ENCODE results near the gene CXCR5. TPM values are rescaled to one million over a fixed set of nuclear protein-coding genes. Genes with fewer than 3 reads are reported as not detected.
"Not testable (repeated sequence)": the region's sequence is repeated elsewhere in the genome, so short reads cannot be mapped to it uniquely, and the experiment has no call there.

CXCR5 gene
- 0.20 TPM for total RNA-seq

- peak; percentile 36 for ATAC-seq
Measured at GRCh38 chr11:118883368-118884071, at the start of gene CXCR5. Gene CXCR5 (plus strand): TSS chr11:118883892. CDS start chr11:118883942, 50 bp downstream.

GRCh38 chr11:118834427-118835028, 49.2 kb upstream of the CXCR5 start:
- ATAC-seq: no peak

GRCh38 chr11:118837868-118838267, 45.8 kb upstream of the CXCR5 start:
- no peak for ATAC-seq

GRCh38 chr11:118838905-118839553, 44.7 kb upstream of the CXCR5 start:
- peak; percentile 47 for ATAC-seq

- peak; percentile 13 for ATAC-seq
Measured at GRCh38 chr11:118841469-118842242, 42.0 kb upstream of the CXCR5 start.

- ATAC-seq: peak; percentile 20
Measured at GRCh38 chr11:118842369-118842768, 41.3 kb upstream of the CXCR5 start.

GRCh38 chr11:118842843-118843242, 40.8 kb upstream of the CXCR5 start:
- ATAC-seq: not testable (repeated sequence)

- no peak for ATAC-seq
Measured at GRCh38 chr11:118843565-118843964, 40.1 kb upstream of the CXCR5 start.

- peak; percentile 80 for ATAC-seq
Measured at GRCh38 chr11:118845369-118845768, 38.3 kb upstream of the CXCR5 start.

GRCh38 chr11:118846181-118846935, 37.3 kb upstream of the CXCR5 start:
- ATAC-seq: no peak

- ATAC-seq: peak; percentile 93
Measured at GRCh38 chr11:118849825-118850224, 33.9 kb upstream of the CXCR5 start.

- ATAC-seq: no peak
Measured at GRCh38 chr11:118851970-118852369, 31.7 kb upstream of the CXCR5 start.

- ATAC-seq: no peak
Measured at GRCh38 chr11:118853678-118854077, 30.0 kb upstream of the CXCR5 start.

GRCh38 chr11:118856314-118856713, 27.4 kb upstream of the CXCR5 start:
- ATAC-seq: no peak

- ATAC-seq: no peak
Measured at GRCh38 chr11:118857385-118857784, 26.3 kb upstream of the CXCR5 start.

GRCh38 chr11:118859973-118860372, 23.7 kb upstream of the CXCR5 start:
- ATAC-seq: peak; percentile 69

- peak; percentile 19 for ATAC-seq
Measured at GRCh38 chr11:118868659-118869058, 15.0 kb upstream of the CXCR5 start.

- peak; percentile 47 for ATAC-seq
Measured at GRCh38 chr11:118870396-118871343, 13.0 kb upstream of the CXCR5 start.

GRCh38 chr11:118872403-118872821, 11.3 kb upstream of the CXCR5 start:
- no peak for ATAC-seq

- no peak for ATAC-seq
Measured at GRCh38 chr11:118873804-118874203, 9.9 kb upstream of the CXCR5 start.

- ATAC-seq: peak; percentile 4
Measured at GRCh38 chr11:118876286-118876685, 7.4 kb upstream of the CXCR5 start.

Data from esophagus mucosa (tissue), 1 donor.